ENCODE data around the gene PC. TPM values are rescaled to one million over a fixed set of nuclear protein-coding genes. Genes with fewer than 3 reads are reported as not detected.

Gene PC
- total and polyA plus RNA-seq, 4 experiments from 2014 or later, result 2.9 to 7.7 (median 5.4) TPM

- intact Hi-C loops (cut with micrococcal nuclease), result no loop called here
- H3K27ac Mint-ChIP-seq, result no peak overlapping the region
- H3K9me3 Mint-ChIP-seq, result no peaks in the 10 kb centered on the region
- POLR2A ChIA-PET (ENCODE audit: partially characterized antibody), result no interaction called here
- H3K4me1 ChIP-seq (ENCODE audit: insufficient read depth, low read length), result no peaks in the 10 kb centered on the region
- no peaks in the 10 kb centered on the region for H3K36me3 ChIP-seq (ENCODE audit: insufficient read depth, low read length)
- H3K27me3 ChIP-seq (ENCODE audit: insufficient read depth, low read length), result no peaks in the 10 kb centered on the region
- no peaks in the 10 kb centered on the region for H3K4me1 Mint-ChIP-seq
- H3K4me3 ChIP-seq (ENCODE audit: low read length in 2 of 2), result no peak overlapping the region
- H3K9me3 ChIP-seq (ENCODE audit: control insufficient read depth in 1 of 2, low read length in 2 of 2), result no peaks in the 10 kb centered on the region
- no peak for DNase-seq
- H3K27me3 Mint-ChIP-seq, result no peaks in the 10 kb centered on the region
- no peak overlapping the region for H3K27ac ChIP-seq (ENCODE audit: low read depth, low read length)
- no peak overlapping the region for H3K4me3 Mint-ChIP-seq
- no peaks in the 10 kb centered on the region for H3K36me3 Mint-ChIP-seq
- CTCF ChIA-PET (ENCODE audit: partially characterized antibody), result no interaction called here
Observed at GRCh38 chr11:66912911-66913310, 45.3 kb downstream of the PC start.

- POLR2A ChIA-PET (ENCODE audit: partially characterized antibody), result no interaction called here
- Mint-ChIP-seq H3K36me3 (no peaks in the 10 kb centered on the region), H3K4me3 (no peak overlapping the region), H3K4me1 (no peaks in the 10 kb centered on the region), H3K27me3 (no peaks in the 10 kb centered on the region), H3K27ac (no peak overlapping the region), H3K9me3 (no peaks in the 10 kb centered on the region)
- CTCF ChIA-PET (ENCODE audit: partially characterized antibody), result no interaction called here
- Histone ChIP-seq H3K4me1 (ENCODE audit: insufficient read depth, low read length) (no peaks in the 10 kb centered on the region), H3K27me3 (ENCODE audit: insufficient read depth, low read length) (no peaks in the 10 kb centered on the region), H3K27ac (ENCODE audit: low read depth, low read length) (no peak overlapping the region), H3K36me3 (ENCODE audit: insufficient read depth, low read length) (no peaks in the 10 kb centered on the region), H3K4me3 (ENCODE audit: low read length in 2 of 2) (no peak overlapping the region), H3K9me3 (ENCODE audit: control insufficient read depth in 1 of 2, low read length in 2 of 2) (no peaks in the 10 kb centered on the region)
- intact Hi-C loops (cut with micrococcal nuclease), result no loop called here
- no peak for DNase-seq
Observed at GRCh38 chr11:66912361-66912760, 45.8 kb downstream of the PC start.

- no peak overlapping the region for H3K4me3 Mint-ChIP-seq
Observed at GRCh38 chr11:66910669-66911068, 47.5 kb downstream of the PC start.

GRCh38 chr11:66910016-66910415 lies 48.2 kb downstream of the PC start:
- Mint-ChIP-seq H3K4me3 (no peak overlapping the region), H3K36me3 (no peaks in the 10 kb centered on the region), H3K27me3 (no peaks in the 10 kb centered on the region), H3K27ac (peak overlapping the region in 1 of 7 donors; percentile 47), H3K4me1 (no peaks in the 10 kb centered on the region), H3K9me3 (no peaks in the 10 kb centered on the region)
- Histone ChIP-seq H3K9me3 (ENCODE audit: control insufficient read depth in 1 of 2, low read length in 2 of 2) (no peaks in the 10 kb centered on the region), H3K27ac (ENCODE audit: low read depth, low read length) (no peak overlapping the region), H3K4me3 (ENCODE audit: low read length in 2 of 2) (no peak overlapping the region), H3K36me3 (ENCODE audit: insufficient read depth, low read length) (no peaks in the 10 kb centered on the region), H3K27me3 (ENCODE audit: insufficient read depth, low read length) (no peaks in the 10 kb centered on the region), H3K4me1 (ENCODE audit: insufficient read depth, low read length) (no peaks in the 10 kb centered on the region)
- ChIA-PET POLR2A (ENCODE audit: partially characterized antibody) (no interaction called here), CTCF (ENCODE audit: partially characterized antibody) (no interaction called here)
- intact Hi-C loops (cut with micrococcal nuclease), result no loop called here
- no peak for DNase-seq

More at GRCh38 chr11:66910669-66911068, 47.5 kb downstream of the PC start:
- no peaks in the 10 kb centered on the region for H3K4me1 ChIP-seq (ENCODE audit: insufficient read depth, low read length)
- ChIA-PET CTCF (ENCODE audit: partially characterized antibody) (no interaction called here), POLR2A (ENCODE audit: partially characterized antibody) (no interaction called here)
- Mint-ChIP-seq H3K36me3 (no peaks in the 10 kb centered on the region), H3K9me3 (no peaks in the 10 kb centered on the region), H3K27ac (no peak overlapping the region), H3K27me3 (no peaks in the 10 kb centered on the region), H3K4me1 (no peaks in the 10 kb centered on the region)
- no peaks in the 10 kb centered on the region for H3K36me3 ChIP-seq (ENCODE audit: insufficient read depth, low read length)
- intact Hi-C loops (cut with micrococcal nuclease), result no loop called here
- H3K27ac ChIP-seq (ENCODE audit: low read depth, low read length), result no peak overlapping the region
- DNase-seq, result no peak
- H3K4me3 ChIP-seq (ENCODE audit: low read length in 2 of 2), result no peak overlapping the region
- H3K27me3 ChIP-seq (ENCODE audit: insufficient read depth, low read length), result no peaks in the 10 kb centered on the region
- H3K9me3 ChIP-seq (ENCODE audit: control insufficient read depth in 1 of 2, low read length in 2 of 2), result no peaks in the 10 kb centered on the region

GRCh38 chr11:66909181-66909580 lies 49.0 kb downstream of the PC start:
- POLR2A ChIA-PET (ENCODE audit: partially characterized antibody), result no interaction called here
- no peak overlapping the region for H3K27ac Mint-ChIP-seq
- no peak overlapping the region for H3K4me3 Mint-ChIP-seq
- no peak overlapping the region for H3K27ac ChIP-seq (ENCODE audit: low read depth, low read length)
- DNase-seq, result no peak
- H3K9me3 Mint-ChIP-seq, result no peaks in the 10 kb centered on the region
- H3K4me3 ChIP-seq (ENCODE audit: low read length in 2 of 2), result no peak overlapping the region
- no peaks in the 10 kb centered on the region for H3K27me3 Mint-ChIP-seq
- H3K27me3 ChIP-seq (ENCODE audit: insufficient read depth, low read length), result no peaks in the 10 kb centered on the region
- no peaks in the 10 kb centered on the region for H3K9me3 ChIP-seq (ENCODE audit: control insufficient read depth in 1 of 2, low read length in 2 of 2)
- H3K36me3 ChIP-seq (ENCODE audit: insufficient read depth, low read length), result no peaks in the 10 kb centered on the region
- no peaks in the 10 kb centered on the region for H3K4me1 ChIP-seq (ENCODE audit: insufficient read depth, low read length)
- CTCF ChIA-PET (ENCODE audit: partially characterized antibody), result no interaction called here
- H3K4me1 Mint-ChIP-seq, result no peaks in the 10 kb centered on the region
- H3K36me3 Mint-ChIP-seq, result no peaks in the 10 kb centered on the region
- intact Hi-C loops (cut with micrococcal nuclease), result no loop called here

GRCh38 chr11:66907751-66908630 lies 50.2 kb downstream of the PC start:
- Mint-ChIP-seq H3K4me3 (no peak overlapping the region), H3K9me3 (no peaks in the 10 kb centered on the region), H3K27me3 (no peaks in the 10 kb centered on the region), H3K27ac (peak overlapping the region in 1 of 7 donors; percentile 53), H3K36me3 (no peaks in the 10 kb centered on the region), H3K4me1 (no peaks in the 10 kb centered on the region)
- no peaks in the 10 kb centered on the region for H3K9me3 ChIP-seq (ENCODE audit: control insufficient read depth in 1 of 2, low read length in 2 of 2)
- intact Hi-C loops (cut with micrococcal nuclease), result no loop called here
- DNase-seq, result no peak
- ChIA-PET CTCF (ENCODE audit: partially characterized antibody) (no interaction called here), POLR2A (ENCODE audit: partially characterized antibody) (no interaction called here)
- H3K36me3 ChIP-seq (ENCODE audit: insufficient read depth, low read length), result no peaks in the 10 kb centered on the region
- H3K4me1 ChIP-seq (ENCODE audit: insufficient read depth, low read length), result no peaks in the 10 kb centered on the region
- H3K27me3 ChIP-seq (ENCODE audit: insufficient read depth, low read length), result no peaks in the 10 kb centered on the region
- H3K4me3 ChIP-seq (ENCODE audit: low read length in 2 of 2), result no peak overlapping the region
- no peak overlapping the region for H3K27ac ChIP-seq (ENCODE audit: low read depth, low read length)

GRCh38 chr11:66906061-66906733 lies 52.0 kb downstream of the PC start:
- Histone ChIP-seq H3K4me1 (ENCODE audit: insufficient read depth, low read length) (no peaks in the 10 kb centered on the region), H3K9me3 (ENCODE audit: control insufficient read depth in 1 of 2, low read length in 2 of 2) (no peaks in the 10 kb centered on the region), H3K27ac (ENCODE audit: low read depth, low read length) (no peak overlapping the region), H3K4me3 (ENCODE audit: low read length in 2 of 2) (no peak overlapping the region), H3K36me3 (ENCODE audit: insufficient read depth, low read length) (no peaks in the 10 kb centered on the region), H3K27me3 (ENCODE audit: insufficient read depth, low read length) (no peaks in the 10 kb centered on the region)
- no peaks in the 10 kb centered on the region for H3K9me3 Mint-ChIP-seq
- ChIA-PET POLR2A (ENCODE audit: partially characterized antibody) (no interaction called here), CTCF (ENCODE audit: partially characterized antibody) (no interaction called here)
- no peaks in the 10 kb centered on the region for H3K4me1 Mint-ChIP-seq
- no peak for DNase-seq
- intact Hi-C loops (cut with micrococcal nuclease), result no loop called here
- H3K27me3 Mint-ChIP-seq, result no peaks in the 10 kb centered on the region
- no peak overlapping the region for H3K4me3 Mint-ChIP-seq
- H3K27ac Mint-ChIP-seq, result no peak overlapping the region
- no peaks in the 10 kb centered on the region for H3K36me3 Mint-ChIP-seq
